ENCODE data around the gene TAS1R2. TPM values are rescaled to one million over a fixed set of nuclear protein-coding genes. Genes with fewer than 3 reads are reported as not detected.

TAS1R2 gene
- polyA plus RNA-seq, 1 of the 3 experiments (the other 2 are of a cell fraction): not detected

DNA sequence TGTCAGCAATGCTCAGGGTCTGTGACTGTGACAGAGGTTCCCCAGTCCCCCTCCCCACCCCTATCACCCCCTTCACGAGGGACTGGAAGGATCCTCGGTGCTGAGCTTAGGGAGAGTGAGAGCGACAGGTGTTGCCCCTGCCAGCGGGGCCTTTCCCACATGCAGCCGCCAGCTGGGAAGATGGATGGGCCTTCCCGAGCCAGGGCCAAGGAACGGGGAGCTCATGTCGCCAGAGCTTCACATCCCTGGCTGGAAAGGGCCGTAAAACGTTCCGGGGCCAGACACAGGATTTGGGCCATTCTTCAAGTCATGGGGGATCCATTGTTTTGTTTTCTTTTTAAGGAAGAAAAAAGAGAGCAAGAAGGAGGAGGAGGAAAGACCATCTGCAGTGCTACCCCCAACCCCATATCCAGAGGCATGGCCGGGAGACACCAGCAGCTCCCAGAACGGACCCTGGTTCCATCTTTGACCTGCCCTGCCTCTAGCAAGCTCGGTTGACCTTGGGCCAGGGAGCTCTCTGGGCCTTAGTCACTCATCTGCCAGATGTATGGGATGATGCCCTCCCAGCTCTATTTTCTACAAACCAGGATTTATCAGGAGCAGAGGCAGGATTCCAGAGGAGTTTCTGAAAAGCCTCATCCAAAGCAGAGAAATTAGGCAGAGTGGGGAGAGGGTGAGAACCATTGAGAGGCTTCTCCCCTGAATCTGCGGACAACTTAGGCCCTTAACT, 54.1 kb downstream of the TAS1R2 start:
- H3K9ac ChIP-seq: no peak overlapping the region
- H3K4me1 ChIP-seq (ENCODE audit: control insufficient read depth in 1 of 2, insufficient read depth in 2 of 2, low read depth in 1 of 2, low read length in 1 of 2): no peaks in the 10 kb centered on the region
- POLR2A ChIA-PET: no interaction called here
- H3K9me2 ChIP-seq: no peaks in the 10 kb centered on the region
- H3K4me2 ChIP-seq: no peak overlapping the region
- no peak overlapping the region for H2AFZ ChIP-seq (ENCODE audit: low read depth)
- CTCF ChIA-PET: interaction anchor here (0.9 to 1.5 kb wide), 4 partner anchors 9 to 208 kb away, joined by 3 to 6 read pairs (median 4); no protein-coding TSS in a partner anchor
- no peak overlapping the region for H3K27ac ChIP-seq (ENCODE audit: low read depth in 2 of 2, low read length in 1 of 2)
- no peaks in the 10 kb centered on the region for H3F3A ChIP-seq (replicated peaks; ENCODE audit: insufficient read depth)
- no peaks in the 10 kb centered on the region for H3K36me3 ChIP-seq (replicated peaks in 1 of 2; ENCODE audit: control insufficient read depth in 1 of 2, insufficient read depth in 2 of 2, low read length in 1 of 2)
- TF ChIP-seq FOSL2 (IDR thresholded peaks at IDR 0.05; ENCODE audit: borderline replicate concordance, low read depth) (no peak), SMC3 (IDR thresholded peaks at IDR 0.05; ENCODE audit: low read depth, low read length) (no peak), MEF2A (IDR thresholded peaks at IDR 0.05; ENCODE audit: borderline replicate concordance, low read depth) (no peak), GATA2 (CRISPR knock-in tag; IDR thresholded peaks at IDR 0.05) (no peak), IRF3 (IDR thresholded peaks at IDR 0.05; ENCODE audit: low read depth, low read length) (no peak), POLR2AphosphoS5 (IDR thresholded peaks at IDR 0.05; ENCODE audit: low read depth, low read length) (no peak), EZH2phosphoT487 (IDR thresholded peaks at IDR 0.05; ENCODE audit: borderline replicate concordance, low read depth) (no peak)
- H4K20me1 ChIP-seq (ENCODE audit: insufficient read depth): no peaks in the 10 kb centered on the region
- H3K4me3 ChIP-seq (ENCODE audit: low read depth in 2 of 2, low read length in 1 of 2): no peak overlapping the region
- no peaks in the 10 kb centered on the region for H3K27me3 ChIP-seq (ENCODE audit: insufficient read depth)
- H3K79me2 ChIP-seq (ENCODE audit: insufficient read depth): no peaks in the 10 kb centered on the region
- 57% methylated on average over 14 of the region's 15 CpGs for WGBS (ENCODE audit: low lambda C conversion rate)
- DNase-seq: no peak
- H3K9me3 ChIP-seq: no peaks in the 10 kb centered on the region

- no peaks in the 10 kb centered on the region for H3K27me3 ChIP-seq (ENCODE audit: insufficient read depth)
- no peaks in the 10 kb centered on the region for H3F3A ChIP-seq (replicated peaks; ENCODE audit: insufficient read depth)
- ChIA-PET CTCF (interaction anchor here (1.0 to 1.2 kb wide), 3 partner anchors 17 to 206 kb away, joined by 3 to 7 read pairs (median 3); no protein-coding TSS in a partner anchor), POLR2A (no interaction called here)
- H3K36me3 ChIP-seq (replicated peaks in 1 of 2; ENCODE audit: control insufficient read depth in 1 of 2, insufficient read depth in 2 of 2, low read length in 1 of 2): no peaks in the 10 kb centered on the region
- H3K4me2 ChIP-seq: no peak overlapping the region
- no peaks in the 10 kb centered on the region for H3K9me2 ChIP-seq
- no peak overlapping the region for H3K27ac ChIP-seq (ENCODE audit: low read depth in 2 of 2, low read length in 1 of 2)
- 40% methylated on average over 5 of the region's 10 CpGs for WGBS (ENCODE audit: low lambda C conversion rate)
- H3K9me3 ChIP-seq: no peaks in the 10 kb centered on the region
- DNase-seq: no peak
- H3K79me2 ChIP-seq (ENCODE audit: insufficient read depth): no peaks in the 10 kb centered on the region
- no peaks in the 10 kb centered on the region for H3K4me1 ChIP-seq (ENCODE audit: control insufficient read depth in 1 of 2, insufficient read depth in 2 of 2, low read depth in 1 of 2, low read length in 1 of 2)
- no peak overlapping the region for H3K4me3 ChIP-seq (ENCODE audit: low read depth in 2 of 2, low read length in 1 of 2)
- H2AFZ ChIP-seq (ENCODE audit: low read depth): no peak overlapping the region
- H4K20me1 ChIP-seq (ENCODE audit: insufficient read depth): no peaks in the 10 kb centered on the region
- no peak overlapping the region for H3K9ac ChIP-seq
- TF ChIP-seq NFIC (IDR thresholded peaks at IDR 0.05; ENCODE audit: borderline replicate concordance): no peak
- TF ChIP-seq REST (IDR thresholded peaks at IDR 0.05; ENCODE audit: low read depth, low read length): no peak
- TF ChIP-seq RXRA (IDR thresholded peaks at IDR 0.05; ENCODE audit: borderline replicate concordance, low read depth): no peak
- no peak for TF ChIP-seq POLR2AphosphoS5 (IDR thresholded peaks at IDR 0.05; ENCODE audit: low read depth, low read length)
- TF ChIP-seq FOXM1 (IDR thresholded peaks at IDR 0.05; ENCODE audit: low read depth): no peak
- TF ChIP-seq FOXJ3 (CRISPR knock-in tag; IDR thresholded peaks at IDR 0.05): no peak
- no peak for TF ChIP-seq SIN3A (IDR thresholded peaks at IDR 0.05; ENCODE audit: borderline replicate concordance, low read depth, low read length)
- TF ChIP-seq ELF1 (IDR thresholded peaks at IDR 0.05): no peak
- TF ChIP-seq CHD2 (IDR thresholded peaks at IDR 0.05; ENCODE audit: low read length, partially characterized antibody): no peak
- no peak for TF ChIP-seq TEAD4 (IDR thresholded peaks at IDR 0.05; ENCODE audit: borderline replicate concordance, insufficient read depth)
- TF ChIP-seq EZH2phosphoT487 (IDR thresholded peaks at IDR 0.05; ENCODE audit: borderline replicate concordance, low read depth): no peak
- TF ChIP-seq MEF2A (IDR thresholded peaks at IDR 0.05; ENCODE audit: borderline replicate concordance, low read depth): no peak
- TF ChIP-seq YY1 (IDR thresholded peaks at IDR 0.05; ENCODE audit: low read depth): no peak
- TF ChIP-seq TCF12 (IDR thresholded peaks at IDR 0.05): no peak
- TF ChIP-seq RAD21 (IDR thresholded peaks at IDR 0.05; ENCODE audit: low read length): no peak
- no peak for TF ChIP-seq FOSL2 (IDR thresholded peaks at IDR 0.05; ENCODE audit: borderline replicate concordance, low read depth)
- no peak for TF ChIP-seq RCOR1 (IDR thresholded peaks at IDR 0.05; ENCODE audit: low read length)
- no peak for TF ChIP-seq ZBTB33 (IDR thresholded peaks at IDR 0.05; ENCODE audit: borderline replicate concordance, low read depth)
These were observed 55.6 kb downstream of the TAS1R2 start for GRCh38 chr1:18803851-18804250.
